GM12864 (cell line): Measurements from ENCODE around the gene SUN1.
"Not testable (repeated sequence)": the region's sequence is repeated elsewhere in the genome, so short reads cannot be mapped to it uniquely, and the experiment has no call there.

Source experiments
- DNase-seq: peaks from one replicate; pipeline ENCODE4 v3.0.0-alpha.2; 2011; ENCODE audit warnings: low read depth
- H3K4me3 ChIP-seq: 2 replicates; pipeline ENCODE4 v1.5.1; 2011; ENCODE audit warnings: mild to moderate bottlenecking, low read depth, low read length, control low read depth
- CTCF ChIP-seq: IDR thresholded peaks from 2 replicates; pipeline ENCODE4 v1.5.1; 2011; ENCODE audit warnings: low read depth, mild to moderate bottlenecking, moderate library complexity, low read length, control low read depth, inconsistent platforms; ENCODE audit errors: missing control alignments

Gene SUN1

GRCh38 chr7:907158-907980 is 75.1 kb downstream of the SUN1 start:
- TF ChIP-seq CTCF = no peak
- H3K4me3 ChIP-seq = no peak overlapping the region
- no peak for DNase-seq

- no peak overlapping the region for H3K4me3 ChIP-seq
- no peak for DNase-seq
- TF ChIP-seq CTCF = no peak
These were observed 75.9 kb downstream of the SUN1 start for GRCh38 chr7:908159-908581.

GRCh38 chr7:908591-909357 is 76.5 kb downstream of the SUN1 start:
- H3K4me3 ChIP-seq, DNase-seq: not testable (repeated sequence)
- peak; percentile 87 for TF ChIP-seq CTCF

GRCh38 chr7:909358-910329 is 77.4 kb downstream of the SUN1 start:
- H3K4me3 ChIP-seq = peak overlapping the region; percentile 21
- no peak for DNase-seq
- no peak for TF ChIP-seq CTCF

GRCh38 chr7:910441-910861 is 78.2 kb downstream of the SUN1 start:
- no peak for TF ChIP-seq CTCF
- no peak for DNase-seq
- no peak overlapping the region for H3K4me3 ChIP-seq

GRCh38 chr7:910931-911431 is 78.7 kb downstream of the SUN1 start:
- DNase-seq = no peak
- TF ChIP-seq CTCF = no peak
- no peak overlapping the region for H3K4me3 ChIP-seq
